HEK293 (cell line): ENCODE data around the gene CFAP97D2.
A peak's percentile ranks its signal among the peaks of the same experiment; 100 is the strongest.

Source experiments
- CTCF ChIA-PET: fragments of 350-600 bp; formaldehyde crosslinking; extraction: SDS; loops from one replicate; lab custom pipeline; 2021; ENCODE audit warnings: antibody characterized with exemption; lab: Yijun Ruan, JAX
- POLR2A ChIA-PET: fragments of 300-600 bp; formaldehyde crosslinking; extraction: SDS; loops from one replicate; lab custom pipeline; 2020; ENCODE audit warnings: antibody characterized with exemption, inconsistent platforms; lab: Yijun Ruan, JAX
- H3K27ac ChIP-seq: fragments of 200-500 bp; sonication (Bioruptor generic); 2 replicates; pipeline ENCODE4 v1.5.1; 2014; ENCODE audit warnings: low read depth, low read length, control low read depth, inconsistent platforms; ENCODE audit errors: extremely low read depth
- H3K36me3 ChIP-seq, 2 experiments: fragments of 200-500 bp in 1 of 2; sonication (Bioruptor generic) in 1 of 2; 1 replicate in 1 of 2; 2 replicates in 1 of 2; pipeline ENCODE4 v1.5.1; 2014 to 2017; ENCODE audit warnings: inconsistent platforms in 2 of 2, low read length in 2 of 2; ENCODE audit not compliant: control insufficient read depth in 2 of 2, insufficient read depth in 1 of 2
- H3K4me1 ChIP-seq: fragments of 200-500 bp; sonication (Bioruptor generic); 2 replicates; pipeline ENCODE4 v1.5.1; 2014; ENCODE audit warnings: mild to moderate bottlenecking, low read length, inconsistent platforms; ENCODE audit not compliant: control insufficient read depth, insufficient read depth
- H3K4me3 ChIP-seq: 2 replicates; pipeline ENCODE4 v1.5.1; 2011; ENCODE audit warnings: low read depth, mild to moderate bottlenecking, control low read depth, low read length, moderate library complexity
- H3K9me3 ChIP-seq: fragments of 200-500 bp; sonication (Bioruptor generic); 2 replicates; pipeline ENCODE4 v1.5.1; 2014; ENCODE audit warnings: low read depth, low read length, inconsistent platforms; ENCODE audit not compliant: control insufficient read depth, insufficient read depth
- BCL11A ChIP-seq: fragments of 450-650 bp; formaldehyde crosslinking; IDR thresholded peaks from 2 replicates; pipeline ENCODE4 v1.5.1; 2016; ENCODE audit warnings: low read depth, missing biosample characterization, missing genetic modification characterization
- FEZF1 ChIP-seq: fragments of 450-650 bp; formaldehyde crosslinking; IDR thresholded peaks from 2 replicates; pipeline ENCODE4 v1.5.1; 2016; ENCODE audit warnings: missing biosample characterization, missing genetic modification characterization
- OVOL3 ChIP-seq: fragments of 450-650 bp; formaldehyde crosslinking; IDR thresholded peaks from 2 replicates; pipeline ENCODE4 v1.5.1; 2016; ENCODE audit warnings: missing biosample characterization, missing genetic modification characterization
- SCRT2 ChIP-seq: fragments of 450-650 bp; formaldehyde crosslinking; IDR thresholded peaks from 2 replicates; pipeline ENCODE4 v1.5.1; 2016; ENCODE audit warnings: missing biosample characterization, missing genetic modification characterization
- ZBTB8A ChIP-seq: fragments of 450-650 bp; formaldehyde crosslinking; IDR thresholded peaks from 2 replicates; pipeline ENCODE4 v1.5.1; 2016; ENCODE audit warnings: missing biosample characterization, missing genetic modification characterization
- ZFHX2 ChIP-seq: fragments of 450-650 bp; formaldehyde crosslinking; conservative IDR thresholded peaks from 2 replicates; pipeline ENCODE4 v1.5.1; 2016; ENCODE audit warnings: missing biosample characterization, missing genetic modification characterization
- ZNF132 ChIP-seq: fragments of 450-650 bp; formaldehyde crosslinking; IDR thresholded peaks from 2 replicates; pipeline ENCODE4 v1.5.1; 2017; ENCODE audit warnings: missing biosample characterization, missing genetic modification characterization, borderline replicate concordance
- ZNF155 ChIP-seq: fragments of 450-650 bp; formaldehyde crosslinking; IDR thresholded peaks from 2 replicates; pipeline ENCODE4 v1.5.1; 2016; ENCODE audit warnings: missing biosample characterization, missing genetic modification characterization
- ZNF2 ChIP-seq: fragments of 450-650 bp; formaldehyde crosslinking; IDR thresholded peaks from 2 replicates; pipeline ENCODE4 v1.5.1; 2016; ENCODE audit warnings: missing biosample characterization, missing genetic modification characterization
- ZNF266 ChIP-seq: fragments of 450-650 bp; formaldehyde crosslinking; IDR thresholded peaks from 2 replicates; pipeline ENCODE4 v1.5.1; 2016; ENCODE audit warnings: missing biosample characterization, missing genetic modification characterization, low read depth
- ZNF292 ChIP-seq: fragments of 450-650 bp; formaldehyde crosslinking; IDR thresholded peaks from 2 replicates; pipeline ENCODE4 v1.5.1; 2016; ENCODE audit warnings: low read depth, missing biosample characterization, missing genetic modification characterization, borderline replicate concordance
- ZNF48 ChIP-seq: fragments of 450-650 bp; formaldehyde crosslinking; IDR thresholded peaks from 2 replicates; pipeline ENCODE4 v1.5.1; 2016; ENCODE audit warnings: missing biosample characterization, missing genetic modification characterization
- ZNF704 ChIP-seq: fragments of 450-650 bp; formaldehyde crosslinking; IDR thresholded peaks from 2 replicates; pipeline ENCODE4 v1.5.1; 2016; ENCODE audit warnings: missing biosample characterization, missing genetic modification characterization
- ZNF776 ChIP-seq: fragments of 450-650 bp; formaldehyde crosslinking; IDR thresholded peaks from 2 replicates; pipeline ENCODE4 v1.5.0; 2017; ENCODE audit warnings: missing biosample characterization, missing genetic modification characterization, borderline replicate concordance
- ZSCAN16 ChIP-seq: fragments of 450-650 bp; formaldehyde crosslinking; IDR thresholded peaks from 2 replicates; pipeline ENCODE4 v1.5.1; 2016; ENCODE audit warnings: missing biosample characterization, missing genetic modification characterization
- TF ChIP-seq, protein P1 (sequence below): fragments of 450-650 bp; formaldehyde crosslinking; IDR thresholded peaks from 2 replicates; pipeline ENCODE4 v1.5.1; 2016; ENCODE audit warnings: missing biosample characterization, missing genetic modification characterization, borderline replicate concordance
- TF ChIP-seq, protein P2 (sequence below): fragments of 450-650 bp; formaldehyde crosslinking; IDR thresholded peaks from 2 replicates; pipeline ENCODE4 v1.5.1; 2017; ENCODE audit warnings: missing biosample characterization, missing genetic modification characterization
- TF ChIP-seq, protein P3 (sequence below): fragments of 450-650 bp; IDR thresholded peaks from 2 replicates; pipeline ENCODE4 v1.5.1; 2018; ENCODE audit warnings: missing biosample characterization, mild to moderate bottlenecking, missing genetic modification characterization

The CFAP97D2 gene

GRCh38 chr13:114166381-114167131 is 12.5 kb upstream of the CFAP97D2 start:
- Histone ChIP-seq H3K36me3 (no peaks in the 10 kb centered on the region), H3K4me3 (no peak overlapping the region), H3K27ac (no peak overlapping the region), H3K9me3 (no peaks in the 10 kb centered on the region), H3K4me1 (no peaks in the 10 kb centered on the region)
- ChIA-PET POLR2A (no interaction called here), CTCF (no interaction called here)
- TF ChIP-seq ZFHX2 (tag by site-specific recombination) (peak; percentile 29; the same call in 1 of the 2 replicates), OVOL3 (no peak), ZNF266 (tag by site-specific recombination) (no peak)

- Histone ChIP-seq H3K27ac (no peak overlapping the region), H3K4me3 (no peak overlapping the region), H3K4me1 (no peaks in the 10 kb centered on the region), H3K36me3 (no peaks in the 10 kb centered on the region), H3K9me3 (no peaks in the 10 kb centered on the region)
- TF ChIP-seq, protein P1, sequence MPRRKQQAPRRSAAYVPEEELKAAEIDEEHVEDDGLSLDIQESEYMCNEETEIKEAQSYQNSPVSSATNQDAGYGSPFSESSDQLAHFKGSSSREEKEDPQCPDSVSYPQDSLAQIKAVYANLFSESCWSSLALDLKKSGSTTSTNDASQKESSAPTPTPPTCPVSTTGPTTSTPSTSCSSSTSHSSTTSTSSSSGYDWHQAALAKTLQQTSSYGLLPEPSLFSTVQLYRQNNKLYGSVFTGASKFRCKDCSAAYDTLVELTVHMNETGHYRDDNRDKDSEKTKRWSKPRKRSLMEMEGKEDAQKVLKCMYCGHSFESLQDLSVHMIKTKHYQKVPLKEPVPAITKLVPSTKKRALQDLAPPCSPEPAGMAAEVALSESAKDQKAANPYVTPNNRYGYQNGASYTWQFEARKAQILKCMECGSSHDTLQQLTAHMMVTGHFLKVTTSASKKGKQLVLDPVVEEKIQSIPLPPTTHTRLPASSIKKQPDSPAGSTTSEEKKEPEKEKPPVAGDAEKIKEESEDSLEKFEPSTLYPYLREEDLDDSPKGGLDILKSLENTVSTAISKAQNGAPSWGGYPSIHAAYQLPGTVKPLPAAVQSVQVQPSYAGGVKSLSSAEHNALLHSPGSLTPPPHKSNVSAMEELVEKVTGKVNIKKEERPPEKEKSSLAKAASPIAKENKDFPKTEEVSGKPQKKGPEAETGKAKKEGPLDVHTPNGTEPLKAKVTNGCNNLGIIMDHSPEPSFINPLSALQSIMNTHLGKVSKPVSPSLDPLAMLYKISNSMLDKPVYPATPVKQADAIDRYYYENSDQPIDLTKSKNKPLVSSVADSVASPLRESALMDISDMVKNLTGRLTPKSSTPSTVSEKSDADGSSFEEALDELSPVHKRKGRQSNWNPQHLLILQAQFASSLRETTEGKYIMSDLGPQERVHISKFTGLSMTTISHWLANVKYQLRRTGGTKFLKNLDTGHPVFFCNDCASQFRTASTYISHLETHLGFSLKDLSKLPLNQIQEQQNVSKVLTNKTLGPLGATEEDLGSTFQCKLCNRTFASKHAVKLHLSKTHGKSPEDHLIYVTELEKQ (tag by site-specific recombination), result no peak
- TF ChIP-seq ZNF48 (no peak), ZNF132 (tag by site-specific recombination) (no peak), ZSCAN16 (tag by site-specific recombination) (no peak), SCRT2 (no peak), ZNF155 (tag by site-specific recombination) (no peak), ZNF704 (tag by site-specific recombination) (no peak), FEZF1 (tag by site-specific recombination) (no peak), ZNF292 (no peak), ZNF776 (tag by site-specific recombination) (no peak), ZBTB8A (no peak), BCL11A (tag by site-specific recombination) (no peak), ZNF2 (tag by site-specific recombination) (no peak)
- TF ChIP-seq, protein P2, sequence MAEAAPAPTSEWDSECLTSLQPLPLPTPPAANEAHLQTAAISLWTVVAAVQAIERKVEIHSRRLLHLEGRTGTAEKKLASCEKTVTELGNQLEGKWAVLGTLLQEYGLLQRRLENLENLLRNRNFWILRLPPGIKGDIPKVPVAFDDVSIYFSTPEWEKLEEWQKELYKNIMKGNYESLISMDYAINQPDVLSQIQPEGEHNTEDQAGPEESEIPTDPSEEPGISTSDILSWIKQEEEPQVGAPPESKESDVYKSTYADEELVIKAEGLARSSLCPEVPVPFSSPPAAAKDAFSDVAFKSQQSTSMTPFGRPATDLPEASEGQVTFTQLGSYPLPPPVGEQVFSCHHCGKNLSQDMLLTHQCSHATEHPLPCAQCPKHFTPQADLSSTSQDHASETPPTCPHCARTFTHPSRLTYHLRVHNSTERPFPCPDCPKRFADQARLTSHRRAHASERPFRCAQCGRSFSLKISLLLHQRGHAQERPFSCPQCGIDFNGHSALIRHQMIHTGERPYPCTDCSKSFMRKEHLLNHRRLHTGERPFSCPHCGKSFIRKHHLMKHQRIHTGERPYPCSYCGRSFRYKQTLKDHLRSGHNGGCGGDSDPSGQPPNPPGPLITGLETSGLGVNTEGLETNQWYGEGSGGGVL (tag by site-specific recombination), result no peak
- TF ChIP-seq, protein P3, sequence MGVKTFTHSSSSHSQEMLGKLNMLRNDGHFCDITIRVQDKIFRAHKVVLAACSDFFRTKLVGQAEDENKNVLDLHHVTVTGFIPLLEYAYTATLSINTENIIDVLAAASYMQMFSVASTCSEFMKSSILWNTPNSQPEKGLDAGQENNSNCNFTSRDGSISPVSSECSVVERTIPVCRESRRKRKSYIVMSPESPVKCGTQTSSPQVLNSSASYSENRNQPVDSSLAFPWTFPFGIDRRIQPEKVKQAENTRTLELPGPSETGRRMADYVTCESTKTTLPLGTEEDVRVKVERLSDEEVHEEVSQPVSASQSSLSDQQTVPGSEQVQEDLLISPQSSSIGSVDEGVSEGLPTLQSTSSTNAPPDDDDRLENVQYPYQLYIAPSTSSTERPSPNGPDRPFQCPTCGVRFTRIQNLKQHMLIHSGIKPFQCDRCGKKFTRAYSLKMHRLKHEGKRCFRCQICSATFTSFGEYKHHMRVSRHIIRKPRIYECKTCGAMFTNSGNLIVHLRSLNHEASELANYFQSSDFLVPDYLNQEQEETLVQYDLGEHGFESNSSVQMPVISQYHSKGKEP (tag by site-specific recombination), result no peak
- ChIA-PET POLR2A (no interaction called here), CTCF (no interaction called here)
Measured at GRCh38 chr13:114167426-114167825, 11.6 kb upstream of the CFAP97D2 start.
